Activated T-helper 1 cell treated with anti-CD3 and anti-CD28 coated beads, Interleukin-2, amount 50 U/mL, for 16 hours (primary cell): ENCODE data around the gene HERC3.

Experiments
- DNase-seq, 2 donors: peaks; one replicate each; pipeline ENCODE4 v3.0.0-alpha.2; 2020; ENCODE audit warnings: low read depth in 1 of 2, low spot score in 1 of 2

The HERC3 gene

GRCh38 chr4:88659055-88659889 lies 67.0 kb downstream of the HERC3 start:
- no peak for DNase-seq

- DNase-seq, result no peak
Observed at GRCh38 chr4:88659890-88660208, 67.6 kb downstream of the HERC3 start.

GRCh38 chr4:88660446-88661294 lies 68.4 kb downstream of the HERC3 start:
- no peak for DNase-seq

GRCh38 chr4:88661739-88662138 lies 69.5 kb downstream of the HERC3 start:
- DNase-seq, result no peak

GRCh38 chr4:88672987-88673386 lies 80.7 kb downstream of the HERC3 start:
- DNase-seq, result no peak

- no peak for DNase-seq
Observed at GRCh38 chr4:88673886-88674285, 81.6 kb downstream of the HERC3 start.

- no peak for DNase-seq
Observed at GRCh38 chr4:88674565-88674964, 82.3 kb downstream of the HERC3 start.

- DNase-seq, result no peak
Observed at GRCh38 chr4:88674979-88675378, 82.7 kb downstream of the HERC3 start.

GRCh38 chr4:88675543-88675942 lies 83.3 kb downstream of the HERC3 start:
- DNase-seq, result no peak

- no peak for DNase-seq
Observed at GRCh38 chr4:88681209-88681608, 88.9 kb downstream of the HERC3 start.

- DNase-seq, result no peak
Observed at GRCh38 chr4:88690355-88690754, 98.1 kb downstream of the HERC3 start.

GRCh38 chr4:88693792-88694191 lies 101.5 kb downstream of the HERC3 start:
- no peak for DNase-seq

- DNase-seq, result no peak
Observed at GRCh38 chr4:88696630-88697029, 104.3 kb downstream of the HERC3 start.

GRCh38 chr4:88697141-88697540 lies 104.9 kb downstream of the HERC3 start:
- DNase-seq, result no peak

- DNase-seq, result peak; percentile 29 to 56
Observed at GRCh38 chr4:88697588-88698329, 105.5 kb downstream of the HERC3 start, which contains the start of gene NAP1L5. Gene NAP1L5, minus strand, starts transcription at chr4:88697829. Its CDS starts 75 bp downstream, at chr4:88697754.

- no peak for DNase-seq
Observed at GRCh38 chr4:88698519-88698918, 106.2 kb downstream of the HERC3 start.

GRCh38 chr4:88702782-88703181 lies 110.5 kb downstream of the HERC3 start:
- DNase-seq, result no peak

- DNase-seq, result no peak
Observed at GRCh38 chr4:88705223-88705622, 112.9 kb downstream of the HERC3 start.

GRCh38 chr4:88705805-88706492 lies 113.7 kb downstream of the HERC3 start:
- no peak for DNase-seq

- DNase-seq, result no peak
Observed at GRCh38 chr4:88706574-88706973, 114.3 kb downstream of the HERC3 start.

GRCh38 chr4:88709989-88710388 lies 117.7 kb downstream of the HERC3 start:
- no peak for DNase-seq
